ENCODE measurements around the gene CREM.
A peak's percentile ranks its signal among the peaks of the same experiment; 100 is the strongest.

Gene CREM

DNA sequence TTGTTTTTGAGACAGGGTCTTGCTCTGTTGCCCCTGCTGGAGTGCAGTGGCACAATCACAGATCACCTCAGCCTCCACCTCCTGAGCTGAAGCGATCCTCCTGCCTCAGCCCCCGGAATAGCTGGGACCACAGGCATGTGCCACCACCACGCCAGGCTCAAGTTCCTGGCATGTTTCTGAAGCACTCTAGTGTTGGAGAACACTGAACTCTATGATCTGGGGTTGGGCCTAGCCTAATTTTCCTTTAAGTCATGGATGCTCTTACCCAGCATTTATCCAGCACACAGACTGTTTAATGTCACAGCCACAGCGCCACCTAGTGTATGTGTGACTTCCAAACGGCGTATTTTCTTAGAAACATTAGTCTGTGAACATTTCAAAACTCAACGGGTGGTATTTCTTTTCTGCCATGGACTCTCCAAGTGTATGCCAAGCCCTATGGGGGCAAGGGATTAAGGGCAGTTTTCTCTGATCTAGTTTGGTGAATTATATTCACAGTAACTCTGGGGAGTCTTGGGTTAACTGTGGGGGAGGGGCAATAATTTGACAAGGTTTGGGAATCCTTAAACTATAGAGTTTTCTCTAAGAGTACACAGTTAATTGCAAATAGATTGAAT is 91.8 kb downstream of the CREM start:
- Histone ChIP-seq H3K9me3 (ENCODE audit: control insufficient read depth, low read length) (no peaks in the 10 kb centered on the region), H3K4me1 (ENCODE audit: control insufficient read depth, insufficient read depth, low read length, poor library complexity, severe bottlenecking) (peaks cover 17% of the 10 kb centered on the region), H3K27ac (ENCODE audit: low read depth, low read length, severe bottlenecking) (peak overlapping the region; percentile 57), H3K4me3 (ENCODE audit: extremely low read depth, insufficient read depth, low read length, poor library complexity, severe bottlenecking) (no peak overlapping the region), H3K36me3 (ENCODE audit: control insufficient read depth, insufficient read depth, low read length) (peaks cover 2% of the 10 kb centered on the region)
- 36 to 43% methylated on average over 6 to 7 of the region's 7 CpGs for WGBS, 2 experiments (ENCODE audit: insufficient coverage in 2 of 2)

DNA sequence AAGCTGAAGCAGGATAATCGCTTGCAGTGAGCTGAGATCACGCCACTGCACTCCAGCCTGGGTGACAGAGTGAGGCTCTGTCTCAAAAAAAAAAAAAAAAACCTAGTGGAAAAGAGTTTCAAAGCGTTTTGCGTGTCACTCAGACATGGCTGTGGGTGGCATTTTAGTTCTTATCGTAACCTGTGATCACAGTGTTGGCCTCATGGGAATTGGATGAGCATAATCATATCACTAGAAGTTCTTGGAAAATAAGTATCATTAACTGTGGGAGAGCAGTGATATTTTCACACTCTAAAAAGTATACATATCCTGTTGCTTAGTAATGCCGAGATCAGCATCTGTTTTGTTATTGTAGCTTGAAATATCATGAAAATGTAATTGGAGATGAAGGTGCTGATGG is 92.6 kb downstream of the CREM start:
- Histone ChIP-seq H3K9me3 (ENCODE audit: control insufficient read depth, low read length) (no peaks in the 10 kb centered on the region), H3K4me3 (ENCODE audit: extremely low read depth, insufficient read depth, low read length, poor library complexity, severe bottlenecking) (no peak overlapping the region), H3K36me3 (ENCODE audit: control insufficient read depth, insufficient read depth, low read length) (no peaks in the 10 kb centered on the region), H3K4me1 (ENCODE audit: control insufficient read depth, insufficient read depth, low read length, poor library complexity, severe bottlenecking) (peaks cover 13% of the 10 kb centered on the region), H3K27ac (ENCODE audit: low read depth, low read length, severe bottlenecking) (no peak overlapping the region)
- 80 to 96% methylated on average over 2 to 4 of the region's 6 CpGs for WGBS, 2 experiments (ENCODE audit: insufficient coverage in 2 of 2)

DNA sequence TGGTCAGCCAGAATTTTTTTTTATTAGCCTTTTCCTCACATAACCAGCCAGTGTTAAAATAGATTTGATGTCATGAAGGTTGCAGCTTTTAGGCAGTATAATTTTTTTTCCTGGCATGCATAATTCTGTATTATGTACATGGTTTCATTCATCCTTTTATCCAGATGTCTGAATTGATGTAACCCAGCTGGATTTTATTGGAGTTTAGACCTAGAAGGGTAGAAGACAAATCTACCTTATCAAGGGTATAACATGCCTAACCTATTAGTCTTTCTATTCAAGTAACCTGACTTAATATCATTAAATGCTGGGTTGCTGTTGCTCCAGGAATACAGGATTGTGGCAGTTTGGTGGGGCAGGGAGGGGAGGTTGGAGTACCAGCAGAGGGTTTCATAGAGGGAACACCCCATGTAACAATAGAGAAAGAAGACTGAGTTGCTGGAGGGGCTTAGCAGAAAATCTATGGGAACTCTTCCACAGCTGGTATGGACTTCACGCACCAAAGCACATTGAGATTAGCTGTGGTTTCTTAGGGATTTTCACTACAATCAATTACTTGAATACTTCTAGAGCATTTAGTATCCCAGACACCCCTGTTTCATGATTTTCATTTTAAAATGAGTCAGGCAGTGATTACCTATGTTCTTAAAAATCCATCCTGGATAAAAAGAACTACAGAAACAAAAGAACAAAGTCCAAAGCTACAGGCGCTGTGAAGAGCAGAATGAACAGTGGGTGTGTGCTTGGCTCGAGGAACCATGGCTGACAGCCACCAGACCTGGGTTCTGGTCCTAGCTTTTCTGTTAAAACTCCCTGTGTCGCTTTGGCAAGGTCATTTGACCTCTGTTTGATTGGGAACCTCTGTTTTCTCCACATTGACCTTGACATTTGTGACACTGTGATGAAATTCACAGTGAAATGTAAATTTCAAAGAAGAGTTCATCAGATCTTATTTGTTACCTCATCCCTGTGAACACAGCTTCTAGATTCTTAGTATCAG is 93.5 kb downstream of the CREM start:
- Histone ChIP-seq H3K36me3 (ENCODE audit: control insufficient read depth, insufficient read depth, low read length) (no peaks in the 10 kb centered on the region), H3K4me3 (ENCODE audit: extremely low read depth, insufficient read depth, low read length, poor library complexity, severe bottlenecking) (no peak overlapping the region), H3K27ac (ENCODE audit: low read depth, low read length, severe bottlenecking) (no peak overlapping the region), H3K4me1 (ENCODE audit: control insufficient read depth, insufficient read depth, low read length, poor library complexity, severe bottlenecking) (peaks cover 9% of the 10 kb centered on the region), H3K9me3 (ENCODE audit: control insufficient read depth, low read length) (no peaks in the 10 kb centered on the region)
- 83 to 94% methylated on average over 3 of the region's 4 CpGs for WGBS, 2 experiments (ENCODE audit: insufficient coverage in 2 of 2)

DNA sequence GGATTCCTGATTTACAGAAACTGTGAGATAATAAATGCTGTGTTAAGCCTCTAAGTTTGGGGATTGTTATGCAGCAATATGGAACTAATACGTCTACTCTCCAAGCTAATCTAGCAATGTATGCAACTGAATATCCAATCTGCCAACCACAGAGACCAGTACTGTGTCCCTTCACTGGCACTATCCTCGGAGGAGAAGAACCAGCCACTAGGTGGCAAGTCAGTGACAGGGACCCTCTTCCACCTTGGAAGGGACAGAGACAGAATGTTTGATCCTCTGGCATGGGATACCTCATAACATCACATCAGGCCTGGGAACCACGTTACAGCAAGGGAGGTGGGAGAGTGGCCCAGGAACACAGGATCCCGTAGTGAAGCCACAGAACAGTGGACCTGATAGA is 96.4 kb downstream of the CREM start:
- WGBS, 2 experiments (ENCODE audit: insufficient coverage in 2 of 2), result 80 to 85% methylated on average over 3 of the region's 4 CpGs
- H3K4me1 ChIP-seq (ENCODE audit: control insufficient read depth, insufficient read depth, low read length, poor library complexity, severe bottlenecking), result no peaks in the 10 kb centered on the region
- no peaks in the 10 kb centered on the region for H3K9me3 ChIP-seq (ENCODE audit: control insufficient read depth, low read length)
- H3K4me3 ChIP-seq (ENCODE audit: extremely low read depth, insufficient read depth, low read length, poor library complexity, severe bottlenecking), result no peak overlapping the region
- no peak overlapping the region for H3K27ac ChIP-seq (ENCODE audit: low read depth, low read length, severe bottlenecking)
- H3K36me3 ChIP-seq (ENCODE audit: control insufficient read depth, insufficient read depth, low read length), result no peaks in the 10 kb centered on the region

DNA sequence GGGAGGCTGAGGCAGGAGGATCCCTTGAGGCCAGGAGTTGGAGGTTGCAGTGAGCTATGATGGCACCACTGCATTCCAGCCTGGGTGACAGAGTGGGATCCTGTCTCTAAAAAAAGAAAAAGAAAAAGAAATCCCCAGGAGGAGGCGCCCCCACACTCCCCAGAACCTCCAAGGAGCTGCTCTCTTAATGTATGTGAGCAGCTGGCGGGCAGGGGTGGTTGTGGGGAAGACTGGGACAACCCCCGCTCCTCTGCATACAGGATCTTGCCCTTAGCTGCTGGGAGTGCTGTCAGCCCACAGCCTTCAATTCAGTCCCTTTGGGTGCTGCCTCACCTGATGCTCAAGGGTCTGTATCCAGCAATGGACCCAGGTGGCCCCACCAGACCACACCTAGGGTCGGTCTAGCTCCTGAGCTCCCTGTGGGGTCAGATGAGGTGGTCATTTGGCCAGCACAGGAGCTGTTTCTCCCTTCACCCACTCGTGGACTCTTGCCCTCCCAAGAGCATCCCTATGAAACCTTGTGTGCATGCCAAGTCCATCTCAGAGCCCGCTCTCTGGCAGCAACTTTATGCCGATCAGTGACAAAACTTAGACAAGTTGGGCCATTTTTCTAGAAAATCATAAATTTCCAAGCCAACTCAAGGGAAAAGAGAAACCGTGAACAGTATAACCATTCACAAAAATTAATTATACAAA is 97.5 kb downstream of the CREM start:
- H3K4me1 ChIP-seq (ENCODE audit: control insufficient read depth, insufficient read depth, low read length, poor library complexity, severe bottlenecking), result no peaks in the 10 kb centered on the region
- H3K27ac ChIP-seq (ENCODE audit: low read depth, low read length, severe bottlenecking), result no peak overlapping the region
- no peak overlapping the region for H3K4me3 ChIP-seq (ENCODE audit: extremely low read depth, insufficient read depth, low read length, poor library complexity, severe bottlenecking)
- WGBS, 2 experiments (ENCODE audit: insufficient coverage in 2 of 2), result 88 to 92% methylated on average over 4 to 6 of the region's 8 CpGs
- no peaks in the 10 kb centered on the region for H3K9me3 ChIP-seq (ENCODE audit: control insufficient read depth, low read length)
- H3K36me3 ChIP-seq (ENCODE audit: control insufficient read depth, insufficient read depth, low read length), result no peaks in the 10 kb centered on the region

DNA sequence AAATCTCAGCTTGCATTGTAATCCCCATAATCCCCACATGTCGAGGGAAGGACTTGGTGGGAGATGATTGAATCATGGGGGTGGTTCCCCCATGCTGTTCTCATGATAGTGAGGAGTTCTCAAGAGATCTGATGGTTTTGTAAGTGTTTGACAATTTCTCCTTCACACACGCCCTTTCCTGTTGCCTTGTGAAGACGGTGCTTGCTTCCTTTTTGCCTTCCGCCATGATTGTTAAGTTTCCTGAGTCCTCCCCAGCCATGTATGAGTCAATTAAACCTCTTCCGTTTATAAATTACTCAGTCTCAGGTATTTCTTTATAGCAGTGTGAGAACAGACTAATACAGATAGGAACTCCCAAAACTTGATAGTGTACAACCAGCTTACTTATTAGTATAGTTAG is 98.6 kb downstream of the CREM start:
- no peaks in the 10 kb centered on the region for H3K9me3 ChIP-seq (ENCODE audit: control insufficient read depth, low read length)
- no peaks in the 10 kb centered on the region for H3K36me3 ChIP-seq (ENCODE audit: control insufficient read depth, insufficient read depth, low read length)
- H3K4me1 ChIP-seq (ENCODE audit: control insufficient read depth, insufficient read depth, low read length, poor library complexity, severe bottlenecking), result no peaks in the 10 kb centered on the region
- no peak overlapping the region for H3K27ac ChIP-seq (ENCODE audit: low read depth, low read length, severe bottlenecking)
- WGBS, 2 experiments (ENCODE audit: insufficient coverage in 2 of 2), result 68% methylated on average over 3 of the region's 5 CpGs; no CpG with 5 or more reads in 1 of the 2 experiments
- no peak overlapping the region for H3K4me3 ChIP-seq (ENCODE audit: extremely low read depth, insufficient read depth, low read length, poor library complexity, severe bottlenecking)

DNA sequence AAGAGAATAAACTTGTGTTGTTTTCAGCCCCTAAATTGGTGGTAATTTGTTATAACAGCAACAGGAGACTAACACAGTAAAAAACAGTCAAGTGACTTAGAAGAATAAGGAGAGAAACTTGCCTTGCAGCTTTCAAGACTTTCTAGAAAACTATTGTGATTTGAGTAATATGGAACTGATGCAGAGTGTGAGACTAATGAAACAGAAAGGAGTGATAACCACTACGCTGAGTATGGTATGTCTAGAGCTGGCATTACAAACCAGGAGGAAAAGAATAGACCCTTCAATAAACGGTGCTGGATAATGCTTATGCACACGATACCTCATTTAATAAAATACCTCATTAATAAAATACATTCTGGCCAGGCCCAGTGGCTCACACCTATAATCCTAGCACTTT is 99.9 kb downstream of the CREM start:
- Histone ChIP-seq H3K4me3 (ENCODE audit: extremely low read depth, insufficient read depth, low read length, poor library complexity, severe bottlenecking) (no peak overlapping the region), H3K36me3 (ENCODE audit: control insufficient read depth, insufficient read depth, low read length) (no peaks in the 10 kb centered on the region), H3K4me1 (ENCODE audit: control insufficient read depth, insufficient read depth, low read length, poor library complexity, severe bottlenecking) (no peaks in the 10 kb centered on the region), H3K27ac (ENCODE audit: low read depth, low read length, severe bottlenecking) (no peak overlapping the region), H3K9me3 (ENCODE audit: control insufficient read depth, low read length) (no peaks in the 10 kb centered on the region)
- WGBS, 2 experiments (ENCODE audit: insufficient coverage in 2 of 2), result 86 to 100% methylated on average over 1 of the region's 3 CpGs

DNA sequence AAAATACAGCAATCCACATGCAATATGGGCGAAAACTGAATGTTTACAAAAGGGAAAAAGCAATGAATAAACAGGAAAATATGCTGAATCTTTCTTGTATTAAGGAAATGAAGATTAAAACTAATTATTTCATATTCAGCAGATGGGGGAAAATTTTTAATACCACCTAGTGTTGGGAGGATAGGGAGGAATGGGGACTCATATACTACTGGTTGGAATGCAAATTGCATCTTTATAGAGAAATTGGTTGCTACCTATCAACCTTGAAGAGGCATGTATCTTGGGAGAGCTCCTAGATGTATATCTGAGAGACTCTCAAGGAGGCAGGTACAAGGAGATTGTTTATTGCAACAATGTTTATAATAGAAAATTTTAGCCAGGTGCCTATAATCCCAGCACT is 101.4 kb downstream of the CREM start:
- Histone ChIP-seq H3K9me3 (ENCODE audit: control insufficient read depth, low read length) (no peaks in the 10 kb centered on the region), H3K4me3 (ENCODE audit: extremely low read depth, insufficient read depth, low read length, poor library complexity, severe bottlenecking) (no peak overlapping the region), H3K36me3 (ENCODE audit: control insufficient read depth, insufficient read depth, low read length) (no peaks in the 10 kb centered on the region), H3K4me1 (ENCODE audit: control insufficient read depth, insufficient read depth, low read length, poor library complexity, severe bottlenecking) (no peaks in the 10 kb centered on the region), H3K27ac (ENCODE audit: low read depth, low read length, severe bottlenecking) (no peak overlapping the region)
- WGBS, 2 experiments (ENCODE audit: insufficient coverage in 2 of 2), result no CpG with 5 or more reads among the region's 1 CpG

DNA sequence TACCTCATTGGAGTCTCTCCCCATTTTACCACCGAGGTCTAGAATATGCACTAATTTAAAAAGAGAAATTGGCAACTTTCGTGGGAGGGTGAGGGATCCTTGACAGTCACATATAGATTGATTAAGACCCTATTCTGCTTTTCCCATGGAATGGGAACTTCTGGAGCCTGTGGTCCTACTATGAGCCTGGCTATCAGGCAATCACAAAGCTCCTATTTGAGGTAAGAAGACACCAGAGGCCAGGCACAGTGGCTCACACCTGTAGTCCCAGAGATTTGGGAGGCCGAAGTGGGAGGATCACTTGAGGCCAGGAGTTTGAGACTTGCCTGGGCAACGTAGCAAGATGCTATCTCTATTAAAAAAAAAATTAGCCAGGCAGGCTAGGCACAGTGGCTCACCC is 105.0 kb downstream of the CREM start:
- 81 to 100% methylated on average over 2 of the region's 4 CpGs for WGBS, 2 experiments (ENCODE audit: insufficient coverage in 2 of 2)
- H3K4me1 ChIP-seq (ENCODE audit: control insufficient read depth, insufficient read depth, low read length, poor library complexity, severe bottlenecking), result no peaks in the 10 kb centered on the region
- H3K4me3 ChIP-seq (ENCODE audit: extremely low read depth, insufficient read depth, low read length, poor library complexity, severe bottlenecking), result no peak overlapping the region
- no peaks in the 10 kb centered on the region for H3K36me3 ChIP-seq (ENCODE audit: control insufficient read depth, insufficient read depth, low read length)
- no peak overlapping the region for H3K27ac ChIP-seq (ENCODE audit: low read depth, low read length, severe bottlenecking)
- H3K9me3 ChIP-seq (ENCODE audit: control insufficient read depth, low read length), result no peaks in the 10 kb centered on the region

DNA sequence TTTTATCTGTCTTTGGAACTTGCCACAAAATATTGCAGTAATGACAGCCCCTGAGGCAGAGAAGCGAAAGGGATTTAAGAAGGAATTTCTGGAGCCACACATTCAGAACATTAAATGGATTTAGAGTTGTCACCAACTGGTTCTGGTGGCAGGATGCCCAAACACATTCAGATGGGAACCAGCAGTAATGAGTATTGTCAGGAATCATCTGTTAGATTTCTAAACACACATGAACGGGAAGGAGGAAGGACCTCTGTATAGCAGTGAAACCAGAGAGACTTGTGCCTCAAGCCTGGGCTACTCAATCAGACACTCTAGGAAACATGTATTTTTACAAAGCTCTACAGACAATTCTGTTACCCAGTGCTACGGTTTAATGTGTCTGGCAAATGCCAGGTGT is 105.9 kb downstream of the CREM start:
- Histone ChIP-seq H3K27ac (ENCODE audit: low read depth, low read length, severe bottlenecking) (no peak overlapping the region), H3K4me1 (ENCODE audit: control insufficient read depth, insufficient read depth, low read length, poor library complexity, severe bottlenecking) (no peaks in the 10 kb centered on the region), H3K4me3 (ENCODE audit: extremely low read depth, insufficient read depth, low read length, poor library complexity, severe bottlenecking) (no peak overlapping the region), H3K9me3 (ENCODE audit: control insufficient read depth, low read length) (no peaks in the 10 kb centered on the region), H3K36me3 (ENCODE audit: control insufficient read depth, insufficient read depth, low read length) (no peaks in the 10 kb centered on the region)
- 96 to 100% methylated on average over 2 of the region's 3 CpGs for WGBS, 2 experiments (ENCODE audit: insufficient coverage in 2 of 2)

Measured in mesodermal cell (in vitro differentiated cells).